ENCODE measurements around the gene FDXR. TPM values are rescaled to one million over a fixed set of nuclear protein-coding genes. Genes with fewer than 3 reads are reported as not detected.

Gene FDXR
- total and polyA plus RNA-seq, 8 donors: 4.3 to 15.1 (median 11.9) TPM

GRCh38 chr17:74824961-74825627, 47.7 kb downstream of the FDXR start:
- intact Hi-C loops (cut with DNase I): no loop called here
- no peak for FAIRE-seq

GRCh38 chr17:74822939-74823367, 49.8 kb downstream of the FDXR start:
- WGBS, 2 donors: 80 to 83% methylated on average over 12 of the region's 12 CpGs
- ATAC-seq: peak in 1 of 4 donors; percentile 48
- DNase-seq: no peak
- Histone ChIP-seq H3K27me3 (no peaks in the 10 kb centered on the region), H3K27ac (no peak overlapping the region), H3K9me3 (no peaks in the 10 kb centered on the region), H3K4me3 (no peak overlapping the region), H3K36me3 (no peaks in the 10 kb centered on the region), H3K4me1 (no peaks in the 10 kb centered on the region)
- intact Hi-C loops (cut with DNase I): no loop called here
- TF ChIP-seq CTCF (IDR thresholded peaks at IDR 0.05): no peak
- FAIRE-seq: no peak

More at GRCh38 chr17:74824961-74825627, 47.7 kb downstream of the FDXR start:
- no peak overlapping the region for H3K4me3 ChIP-seq
- no peaks in the 10 kb centered on the region for H3K4me1 ChIP-seq
- TF ChIP-seq CTCF (IDR thresholded peaks at IDR 0.05): no peak
- 82 to 85% methylated on average over 11 of the region's 11 CpGs for WGBS, 2 donors
- DNase-seq (peak in 1 of 6 donors; percentile 41), ATAC-seq (no peak)
- H3K27me3 ChIP-seq: no peaks in the 10 kb centered on the region
- no peaks in the 10 kb centered on the region for H3K9me3 ChIP-seq
- no peak overlapping the region for H3K27ac ChIP-seq
- no peaks in the 10 kb centered on the region for H3K36me3 ChIP-seq

- TF ChIP-seq CTCF (IDR thresholded peaks at IDR 0.05): no peak
- Histone ChIP-seq H3K27ac (no peak overlapping the region), H3K9me3 (no peaks in the 10 kb centered on the region), H3K36me3 (no peaks in the 10 kb centered on the region), H3K4me1 (no peaks in the 10 kb centered on the region), H3K27me3 (no peaks in the 10 kb centered on the region), H3K4me3 (no peak overlapping the region)
- peak in 1 of 6 donors; percentile 24 for DNase-seq
- intact Hi-C loops (cut with DNase I): no loop called here
- FAIRE-seq: no peak
- ATAC-seq: no peak
- WGBS, 2 donors: 82 to 84% methylated on average over 15 of the region's 15 CpGs
These were observed 50.4 kb downstream of the FDXR start for GRCh38 chr17:74822335-74822938.

- no peaks in the 10 kb centered on the region for H3K4me1 ChIP-seq
- H3K4me3 ChIP-seq: no peak overlapping the region
- no peak for TF ChIP-seq CTCF (IDR thresholded peaks at IDR 0.05)
- no peak overlapping the region for H3K27ac ChIP-seq
- no peaks in the 10 kb centered on the region for H3K27me3 ChIP-seq
- 85 to 86% methylated on average over 13 of the region's 13 CpGs for WGBS, 2 donors
- no peaks in the 10 kb centered on the region for H3K36me3 ChIP-seq
- ATAC-seq (no peak), DNase-seq (no peak), FAIRE-seq (no peak)
- H3K9me3 ChIP-seq: no peaks in the 10 kb centered on the region
- intact Hi-C loops (cut with DNase I): no loop called here
These were observed 51.0 kb downstream of the FDXR start for GRCh38 chr17:74821655-74822334.

All from pancreas (tissue), 10 donors.